GM12865 (cell line): ENCODE measurements around the gene IFIT5.

Source experiments
- DNase-seq: peaks from one replicate; pipeline ENCODE4 v3.0.0; 2010; ENCODE audit warnings: low read depth
- H3K4me3 ChIP-seq: 2 replicates; pipeline ENCODE4 v1.5.1; 2011; ENCODE audit warnings: mild to moderate bottlenecking, low read depth, low read length, control low read depth
- CTCF ChIP-seq: IDR thresholded peaks from 2 replicates; pipeline ENCODE4 v1.5.1; 2011; ENCODE audit warnings: low read length, control low read depth, low read depth, inconsistent platforms; ENCODE audit not compliant: insufficient read depth; ENCODE audit errors: missing control alignments

IFIT5 gene

GRCh38 chr10:89414146-89414878 is at the start of gene IFIT5:
TSS of gene IFIT5 (plus strand) at chr10:89414568. CDS start at chr10:89414799, 231 bp downstream.
- TF ChIP-seq CTCF, result no peak
- DNase-seq, result peak; percentile 91
- peak within 1 kb of the TSS; percentile 86 for H3K4me3 ChIP-seq

- TF ChIP-seq CTCF, result no peak
These were observed 46.8 kb upstream of the IFIT5 start for GRCh38 chr10:89367529-89367928.

GRCh38 chr10:89368129-89368528 is 46.2 kb upstream of the IFIT5 start:
- H3K4me3 ChIP-seq, result no peak overlapping the region
- no peak for DNase-seq
- no peak for TF ChIP-seq CTCF

More at GRCh38 chr10:89367529-89367928, 46.8 kb upstream of the IFIT5 start:
- DNase-seq, result peak; percentile 88
- no peak overlapping the region for H3K4me3 ChIP-seq

GRCh38 chr10:89369156-89370105 is 44.9 kb upstream of the IFIT5 start:
- DNase-seq, result peak; percentile 62
- TF ChIP-seq CTCF, result peak; percentile 51

GRCh38 chr10:89371079-89371478 is 43.3 kb upstream of the IFIT5 start:
- H3K4me3 ChIP-seq, result no peak overlapping the region
- no peak for DNase-seq
- no peak for TF ChIP-seq CTCF

More at GRCh38 chr10:89369156-89370105, 44.9 kb upstream of the IFIT5 start:
- H3K4me3 ChIP-seq, result no peak overlapping the region

- TF ChIP-seq CTCF, result no peak
- no peak for DNase-seq
- no peak overlapping the region for H3K4me3 ChIP-seq
These were observed 42.4 kb upstream of the IFIT5 start for GRCh38 chr10:89371987-89372386.
